Lower leg skin (tissue), 3 donors: ENCODE measurements around the gene MAN1C1.

Source experiments
- POLR2A ChIP-seq, 2 donors: fragments of 450-650 bp; IDR thresholded peaks; one replicate each; pipeline ENCODE4 v1.6.1; 2016 to 2017; ENCODE audit warnings: antibody characterized with exemption in 2 of 2, mild to moderate bottlenecking in 1 of 2, moderate library complexity in 1 of 2
- TF ChIP-seq, protein P1 (sequence below), 3 donors: fragments of 450-650 bp; IDR thresholded peaks; one replicate each; pipeline ENCODE4 v1.5.1; 2016; ENCODE audit warnings: antibody characterized with exemption in 3 of 3, mild to moderate bottlenecking in 3 of 3, moderate library complexity in 2 of 3

DNA sequence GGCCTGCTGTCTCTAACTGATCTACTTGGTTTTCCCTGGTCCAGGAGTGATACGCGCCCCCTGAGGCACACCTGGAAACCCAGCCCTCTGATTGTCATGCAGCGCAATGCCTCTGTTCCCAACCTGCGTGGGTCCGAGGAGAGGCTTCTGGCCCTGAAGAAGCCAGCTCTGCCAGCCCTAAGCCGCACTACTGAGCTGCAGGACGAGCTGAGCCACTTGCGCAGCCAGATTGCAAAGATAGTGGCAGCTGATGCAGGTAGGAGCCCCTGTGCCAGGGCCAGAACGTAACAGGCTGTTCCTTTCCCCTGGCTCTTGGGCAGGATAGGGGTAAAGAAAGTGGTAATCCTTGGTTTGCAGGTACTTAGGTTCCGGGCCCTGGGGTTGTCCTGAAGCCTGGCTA is 210.0 kb downstream of the MAN1C1 start:
- TF ChIP-seq, protein P1, sequence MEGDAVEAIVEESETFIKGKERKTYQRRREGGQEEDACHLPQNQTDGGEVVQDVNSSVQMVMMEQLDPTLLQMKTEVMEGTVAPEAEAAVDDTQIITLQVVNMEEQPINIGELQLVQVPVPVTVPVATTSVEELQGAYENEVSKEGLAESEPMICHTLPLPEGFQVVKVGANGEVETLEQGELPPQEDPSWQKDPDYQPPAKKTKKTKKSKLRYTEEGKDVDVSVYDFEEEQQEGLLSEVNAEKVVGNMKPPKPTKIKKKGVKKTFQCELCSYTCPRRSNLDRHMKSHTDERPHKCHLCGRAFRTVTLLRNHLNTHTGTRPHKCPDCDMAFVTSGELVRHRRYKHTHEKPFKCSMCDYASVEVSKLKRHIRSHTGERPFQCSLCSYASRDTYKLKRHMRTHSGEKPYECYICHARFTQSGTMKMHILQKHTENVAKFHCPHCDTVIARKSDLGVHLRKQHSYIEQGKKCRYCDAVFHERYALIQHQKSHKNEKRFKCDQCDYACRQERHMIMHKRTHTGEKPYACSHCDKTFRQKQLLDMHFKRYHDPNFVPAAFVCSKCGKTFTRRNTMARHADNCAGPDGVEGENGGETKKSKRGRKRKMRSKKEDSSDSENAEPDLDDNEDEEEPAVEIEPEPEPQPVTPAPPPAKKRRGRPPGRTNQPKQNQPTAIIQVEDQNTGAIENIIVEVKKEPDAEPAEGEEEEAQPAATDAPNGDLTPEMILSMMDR (IDR thresholded peaks at IDR 0.05): no peak
- TF ChIP-seq POLR2A (IDR thresholded peaks at IDR 0.05): no peak
